Keratinocyte (primary cell): ENCODE results near the gene NRARP. TPM values are rescaled to one million over a fixed set of nuclear protein-coding genes. Genes with fewer than 3 reads are reported as not detected.

Experiments
- DNase-seq: peaks from one replicate; pipeline ENCODE4 v3.0.0-alpha.2; 2011; ENCODE audit warnings: low read depth, missing footprints, low spot score
- FAIRE-seq: peaks from 2 replicates; lab custom pipeline; 2011; peaks lifted over from hg19 to GRCh38; lab: Jason Lieb, UNC
- H2AFZ ChIP-seq: 2 replicates; pipeline ENCODE4 v1.6.0; 2012; ENCODE audit warnings: low read length, control low read depth, inconsistent platforms; ENCODE audit not compliant: control insufficient read depth
- H3K27ac ChIP-seq: 2 replicates; pipeline ENCODE4 v1.5.1; 2011; ENCODE audit warnings: low read length; ENCODE audit not compliant: control insufficient read depth, insufficient read depth
- H3K27me3 ChIP-seq: 3 replicates; pipeline ENCODE4 v1.6.0; 2011; ENCODE audit warnings: low read length; ENCODE audit not compliant: control insufficient read depth, insufficient read depth; ENCODE audit errors: extremely low read depth
- H3K36me3 ChIP-seq, 2 experiments: 2 replicates in 1 of 2; 3 replicates in 1 of 2; pipeline ENCODE4 v1.5.1; 2011; ENCODE audit warnings: low read length in 2 of 2, mild to moderate bottlenecking in 1 of 2; ENCODE audit not compliant: control insufficient read depth in 2 of 2, insufficient read depth in 2 of 2; ENCODE audit errors: extremely low read depth in 1 of 2
- H3K4me1 ChIP-seq: 3 replicates; pipeline ENCODE4 v1.5.1; 2011; ENCODE audit warnings: low read length; ENCODE audit not compliant: control insufficient read depth, insufficient read depth; ENCODE audit errors: extremely low read depth
- H3K4me2 ChIP-seq: 3 replicates; pipeline ENCODE4 v1.6.0; 2011; ENCODE audit warnings: low read depth, low read length; ENCODE audit not compliant: control insufficient read depth, insufficient read depth; ENCODE audit errors: extremely low read depth
- H3K4me3 ChIP-seq, 3 experiments: fragments of 200-600 bp in 1 of 3; sonication (generic) in 1 of 3; 2 replicates in 2 of 3; 3 replicates in 1 of 3; pipeline ENCODE4 v1.5.1; 2011 to 2016; ENCODE audit warnings: low read length in 3 of 3, mild to moderate bottlenecking in 3 of 3, control low read depth in 2 of 3, inconsistent platforms in 1 of 3, low read depth in 1 of 3, mixed read lengths in 1 of 3, mixed run types in 1 of 3, moderate library complexity in 1 of 3; ENCODE audit not compliant: control insufficient read depth in 2 of 3, insufficient read depth in 2 of 3; ENCODE audit errors: extremely low read depth in 1 of 3
- H3K79me2 ChIP-seq: 2 replicates; pipeline ENCODE4 v1.6.0; 2012; ENCODE audit warnings: low read length; ENCODE audit not compliant: control insufficient read depth, insufficient read depth
- H3K9ac ChIP-seq: 3 replicates; pipeline ENCODE4 v1.6.0; 2011; ENCODE audit warnings: low read length; ENCODE audit not compliant: control insufficient read depth, insufficient read depth; ENCODE audit errors: extremely low read depth
- H3K9me1 ChIP-seq: 3 replicates; pipeline ENCODE4 v1.6.0; 2011; ENCODE audit warnings: low read length; ENCODE audit not compliant: control insufficient read depth, insufficient read depth; ENCODE audit errors: extremely low read depth
- H3K9me3 ChIP-seq: 2 replicates; pipeline ENCODE4 v1.5.1; 2012; ENCODE audit warnings: low read depth, low read length; ENCODE audit not compliant: control insufficient read depth
- H4K20me1 ChIP-seq: 3 replicates; pipeline ENCODE4 v1.6.0; 2011; ENCODE audit warnings: low read length; ENCODE audit not compliant: control insufficient read depth, insufficient read depth; ENCODE audit errors: extremely low read depth
- EZH2 ChIP-seq: IDR thresholded peaks from one replicate; pipeline ENCODE4 v1.6.1; 2012; ENCODE audit warnings: inconsistent platforms, mild to moderate bottlenecking, low read length, moderate library complexity
- dilution Hi-C: fragments of 300-500 bp; cut with MboI; formaldehyde crosslinking; loops from one replicate; pipeline ENCODE4 v1.7.0; 2020; ENCODE audit warnings: low sequenced_read_pairs; ENCODE audit not compliant: extremely low pct_ligation_motif_present
- polyA plus RNA-seq, 5 experiments: library from polyadenylated mRNA; depleted of rRNA in 3 of 5; stranded (reverse) in 3 of 5; stranded (forward) in 1 of 5; unstranded in 1 of 5; fragments of >200 nt; gene quantifications; 1 replicate in 1 of 5; 2 replicates in 3 of 5; 3 replicates in 1 of 5; pipeline versions ENCODE4 v1.2.1 to v1.2.3, GENCODE V29; 2011 to 2012; ENCODE audit warnings: missing spikeins in 2 of 5, low read depth in 1 of 5, low replicate concordance in 1 of 5
- TF ChIP-seq, protein P1 (sequence below), 3 experiments: IDR thresholded peaks in 1 of 3; conservative IDR thresholded peaks in 1 of 3; optimal IDR thresholded peaks in 1 of 3; 2 replicates in 2 of 3; 3 replicates in 1 of 3; pipeline versions ENCODE3 to v1.5.1; 2011; ENCODE audit warnings: low read length in 3 of 3, mild to moderate bottlenecking in 3 of 3, moderate library complexity in 2 of 3, control low read depth in 1 of 3, inconsistent platforms in 1 of 3; ENCODE audit not compliant: insufficient read depth in 2 of 3; ENCODE audit errors: extremely low read depth in 1 of 3

NRARP gene
- polyA plus RNA-seq, 1 donor (not counting 4 experiments of a cell fraction or from before 2014, with no cell fraction given): 2.4 TPM

DNA sequence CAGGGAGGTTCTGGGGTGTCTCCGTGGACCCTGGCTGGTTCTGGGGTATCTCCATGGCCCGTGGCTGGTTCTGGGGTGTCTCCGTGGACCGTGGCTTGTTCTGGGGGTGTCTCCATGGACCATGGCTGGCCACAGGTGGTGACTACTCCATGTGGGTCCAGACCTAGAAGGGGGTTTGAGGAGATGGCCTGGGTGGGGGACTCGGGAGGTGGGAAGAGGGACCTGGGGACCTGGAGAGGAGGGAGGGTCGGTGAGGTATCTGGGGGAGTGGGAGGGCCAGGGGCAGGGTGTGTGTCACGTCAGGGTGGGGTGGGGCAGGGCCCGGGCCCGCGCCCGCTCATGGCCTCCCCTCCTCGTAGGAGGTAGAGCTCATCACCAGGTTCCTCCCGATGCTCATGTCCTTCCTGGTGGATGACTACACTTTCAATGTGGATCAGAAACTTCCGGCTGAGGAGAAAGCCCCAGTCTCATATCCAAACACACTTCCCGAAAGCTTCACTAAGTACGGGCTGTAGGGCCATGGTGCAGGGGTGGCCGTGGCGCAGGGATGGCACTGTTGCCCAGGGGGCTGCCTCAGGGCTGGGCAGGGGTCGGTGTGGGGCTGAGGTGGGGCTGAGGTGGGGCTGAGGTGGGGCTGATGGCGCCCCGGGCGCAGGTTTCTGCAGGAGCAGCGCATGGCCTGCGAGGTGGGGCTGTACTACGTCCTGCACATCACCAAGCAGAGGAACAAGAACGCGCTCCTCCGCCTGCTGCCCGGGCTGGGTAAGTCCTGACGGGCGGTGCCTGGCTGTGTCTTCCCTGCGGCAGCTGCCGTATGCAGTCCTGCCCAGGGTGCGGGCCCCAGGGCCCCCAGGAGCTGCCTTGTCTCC, 35.3 kb downstream of the NRARP start:
- Histone ChIP-seq H3K79me2 (peaks cover 4% of the 10 kb centered on the region), H4K20me1 (peaks cover 6% of the 10 kb centered on the region), H2AFZ (no peak overlapping the region), H3K27me3 (no peaks in the 10 kb centered on the region), H3K9me1 (no peaks in the 10 kb centered on the region), H3K9ac (no peak overlapping the region), H3K4me1 (no peaks in the 10 kb centered on the region), H3K9me3 (no peaks in the 10 kb centered on the region), H3K27ac (no peak overlapping the region), H3K4me2 (no peak overlapping the region), H3K4me3 (no peak overlapping the region), H3K36me3 (peaks cover 34% of the 10 kb centered on the region in 2 experiments)
- no peak for DNase-seq
- FAIRE-seq: no peak
- dilution Hi-C loops: no loop called here
- TF ChIP-seq, protein P1, sequence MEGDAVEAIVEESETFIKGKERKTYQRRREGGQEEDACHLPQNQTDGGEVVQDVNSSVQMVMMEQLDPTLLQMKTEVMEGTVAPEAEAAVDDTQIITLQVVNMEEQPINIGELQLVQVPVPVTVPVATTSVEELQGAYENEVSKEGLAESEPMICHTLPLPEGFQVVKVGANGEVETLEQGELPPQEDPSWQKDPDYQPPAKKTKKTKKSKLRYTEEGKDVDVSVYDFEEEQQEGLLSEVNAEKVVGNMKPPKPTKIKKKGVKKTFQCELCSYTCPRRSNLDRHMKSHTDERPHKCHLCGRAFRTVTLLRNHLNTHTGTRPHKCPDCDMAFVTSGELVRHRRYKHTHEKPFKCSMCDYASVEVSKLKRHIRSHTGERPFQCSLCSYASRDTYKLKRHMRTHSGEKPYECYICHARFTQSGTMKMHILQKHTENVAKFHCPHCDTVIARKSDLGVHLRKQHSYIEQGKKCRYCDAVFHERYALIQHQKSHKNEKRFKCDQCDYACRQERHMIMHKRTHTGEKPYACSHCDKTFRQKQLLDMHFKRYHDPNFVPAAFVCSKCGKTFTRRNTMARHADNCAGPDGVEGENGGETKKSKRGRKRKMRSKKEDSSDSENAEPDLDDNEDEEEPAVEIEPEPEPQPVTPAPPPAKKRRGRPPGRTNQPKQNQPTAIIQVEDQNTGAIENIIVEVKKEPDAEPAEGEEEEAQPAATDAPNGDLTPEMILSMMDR (optimal IDR thresholded peaks at IDR 0.05 in 1 of 3, IDR thresholded peaks at IDR 0.05 in 1 of 3, conservative IDR thresholded peaks at IDR 0.05 in 1 of 3; ENCODE audit: extremely low read depth in 1 of 3, insufficient read depth in 2 of 3, low read length in 3 of 3): no peak
- TF ChIP-seq EZH2: no peak

DNA sequence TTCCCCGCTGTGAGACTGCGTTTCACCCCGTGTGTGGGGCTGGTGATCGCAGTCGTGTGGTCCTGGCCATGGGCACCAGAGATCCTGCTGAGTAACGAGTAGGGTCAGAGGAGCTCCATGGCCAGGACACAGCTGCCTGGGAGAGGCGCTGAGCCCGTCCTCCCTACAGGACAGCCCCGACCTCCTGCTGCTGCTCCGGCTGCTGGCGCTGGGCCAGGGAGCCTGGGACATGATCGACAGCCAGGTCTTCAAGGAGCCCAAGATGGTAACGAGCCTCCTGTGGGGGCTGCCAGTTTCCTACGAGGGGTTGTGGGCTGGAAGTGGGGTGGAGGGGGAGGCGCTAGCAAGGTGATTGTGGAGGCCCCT, 35.9 kb downstream of the NRARP start:
- Histone ChIP-seq H4K20me1 (peaks cover 6% of the 10 kb centered on the region), H3K79me2 (peaks cover 4% of the 10 kb centered on the region), H2AFZ (no peak overlapping the region), H3K9me3 (no peaks in the 10 kb centered on the region), H3K27ac (no peak overlapping the region), H3K9me1 (no peaks in the 10 kb centered on the region), H3K4me1 (no peaks in the 10 kb centered on the region), H3K36me3 (peaks cover 32 to 34% of the 10 kb centered on the region in 2 experiments), H3K4me2 (no peak overlapping the region), H3K4me3 (no peak overlapping the region), H3K9ac (no peak overlapping the region), H3K27me3 (no peaks in the 10 kb centered on the region)
- DNase-seq: no peak
- dilution Hi-C loops: no loop called here
- TF ChIP-seq EZH2: no peak
- TF ChIP-seq, protein P1 (optimal IDR thresholded peaks at IDR 0.05 in 1 of 3, IDR thresholded peaks at IDR 0.05 in 1 of 3, conservative IDR thresholded peaks at IDR 0.05 in 1 of 3; ENCODE audit: extremely low read depth in 1 of 3, insufficient read depth in 2 of 3, low read length in 3 of 3): no peak
- no peak for FAIRE-seq
